ENCODE data around the gene PDXK.

PDXK gene

GRCh38 chr21:43688906-43689305 is 30.0 kb upstream of the PDXK start:
- H3K36me3 ChIP-seq (ENCODE audit: low read length) = peaks cover 10% of the 10 kb centered on the region
- no peak overlapping the region for H3K4me2 ChIP-seq (ENCODE audit: low read depth, low read length, poor library complexity, severe bottlenecking)
- no peaks in the 10 kb centered on the region for H3K9me3 ChIP-seq (ENCODE audit: insufficient read depth, low read length)
- H3K79me2 ChIP-seq (ENCODE audit: insufficient read depth, low read length) = no peaks in the 10 kb centered on the region
- H3K4me3 ChIP-seq (ENCODE audit: insufficient read depth, low read length, poor library complexity, severe bottlenecking) = no peak overlapping the region
- H3K9me2 ChIP-seq (replicated peaks; ENCODE audit: insufficient read depth, low read length) = no peaks in the 10 kb centered on the region
- H4K20me1 ChIP-seq (ENCODE audit: low read depth, low read length) = no peaks in the 10 kb centered on the region
- H3K9ac ChIP-seq (ENCODE audit: low read length) = no peak overlapping the region
- no peak overlapping the region for H2AFZ ChIP-seq (ENCODE audit: low read depth, low read length, severe bottlenecking)
- H3K27ac ChIP-seq (ENCODE audit: low read depth, low read length) = no peak overlapping the region
- H3K27me3 ChIP-seq (ENCODE audit: low read length) = no peaks in the 10 kb centered on the region
- no peaks in the 10 kb centered on the region for H3F3A ChIP-seq (ENCODE audit: insufficient read depth)
- TF ChIP-seq CTCF (IDR thresholded peaks at IDR 0.05; ENCODE audit: insufficient read depth, low read length, poor library complexity, severe bottlenecking) (no peak), EZH2phosphoT487 (conservative IDR thresholded peaks at IDR 0.05; ENCODE audit: low read length) (no peak)

- Histone ChIP-seq H3K27ac (ENCODE audit: low read depth, low read length) (no peak overlapping the region), H2AFZ (ENCODE audit: low read depth, low read length, severe bottlenecking) (no peak overlapping the region), H3K4me3 (ENCODE audit: insufficient read depth, low read length, poor library complexity, severe bottlenecking) (no peak overlapping the region), H3K9ac (ENCODE audit: low read length) (no peak overlapping the region), H3K27me3 (ENCODE audit: low read length) (no peaks in the 10 kb centered on the region), H3F3A (ENCODE audit: insufficient read depth) (no peaks in the 10 kb centered on the region), H3K9me2 (replicated peaks; ENCODE audit: insufficient read depth, low read length) (no peaks in the 10 kb centered on the region), H3K36me3 (ENCODE audit: low read length) (peaks cover 10% of the 10 kb centered on the region), H4K20me1 (ENCODE audit: low read depth, low read length) (no peaks in the 10 kb centered on the region), H3K79me2 (ENCODE audit: insufficient read depth, low read length) (no peaks in the 10 kb centered on the region), H3K9me3 (ENCODE audit: insufficient read depth, low read length) (no peaks in the 10 kb centered on the region), H3K4me2 (ENCODE audit: low read depth, low read length, poor library complexity, severe bottlenecking) (no peak overlapping the region)
- TF ChIP-seq CTCF (IDR thresholded peaks at IDR 0.05; ENCODE audit: insufficient read depth, low read length, poor library complexity, severe bottlenecking) (no peak), EZH2phosphoT487 (conservative IDR thresholded peaks at IDR 0.05; ENCODE audit: low read length) (no peak)
These were observed 29.2 kb upstream of the PDXK start for GRCh38 chr21:43689556-43690337.

GRCh38 chr21:43690346-43690745 is 28.6 kb upstream of the PDXK start:
- H2AFZ ChIP-seq (ENCODE audit: low read depth, low read length, severe bottlenecking) = no peak overlapping the region
- H3K9ac ChIP-seq (ENCODE audit: low read length) = no peak overlapping the region
- H3K79me2 ChIP-seq (ENCODE audit: insufficient read depth, low read length) = no peaks in the 10 kb centered on the region
- no peaks in the 10 kb centered on the region for H3K9me3 ChIP-seq (ENCODE audit: insufficient read depth, low read length)
- no peak overlapping the region for H3K4me2 ChIP-seq (ENCODE audit: low read depth, low read length, poor library complexity, severe bottlenecking)
- H3K9me2 ChIP-seq (replicated peaks; ENCODE audit: insufficient read depth, low read length) = no peaks in the 10 kb centered on the region
- peaks cover 6% of the 10 kb centered on the region; the same call in 1 of the 2 replicates for H3K36me3 ChIP-seq (ENCODE audit: low read length)
- H3K27ac ChIP-seq (ENCODE audit: low read depth, low read length) = no peak overlapping the region
- no peak overlapping the region for H3K4me3 ChIP-seq (ENCODE audit: insufficient read depth, low read length, poor library complexity, severe bottlenecking)
- H4K20me1 ChIP-seq (ENCODE audit: low read depth, low read length) = no peaks in the 10 kb centered on the region
- H3F3A ChIP-seq (ENCODE audit: insufficient read depth) = no peaks in the 10 kb centered on the region
- no peaks in the 10 kb centered on the region for H3K27me3 ChIP-seq (ENCODE audit: low read length)
- no peak for TF ChIP-seq CTCF (IDR thresholded peaks at IDR 0.05; ENCODE audit: insufficient read depth, low read length, poor library complexity, severe bottlenecking)
- no peak for TF ChIP-seq EZH2phosphoT487 (conservative IDR thresholded peaks at IDR 0.05; ENCODE audit: low read length)
